Ishikawa (cell line): ENCODE measurements around the gene SLC7A4.

ENCODE experiments used
- CEBPB ChIP-seq: IDR thresholded peaks from 2 replicates; pipeline ENCODE4 v1.6.1; 2012
- EGR1 ChIP-seq: IDR thresholded peaks from 2 replicates; pipeline ENCODE4 v1.6.1; 2012
- EP300 ChIP-seq: IDR thresholded peaks from 2 replicates; pipeline ENCODE4 v1.6.1; 2012; ENCODE audit warnings: borderline replicate concordance
- RAD21 ChIP-seq: IDR thresholded peaks from 2 replicates; pipeline ENCODE4 v1.6.1; 2012; ENCODE audit warnings: low read depth
- TAF1 ChIP-seq: IDR thresholded peaks from 2 replicates; pipeline ENCODE4 v1.6.1; 2012; ENCODE audit warnings: low read depth, mild to moderate bottlenecking
- TCF12 ChIP-seq: IDR thresholded peaks from 2 replicates; pipeline ENCODE4 v1.6.1; 2012; ENCODE audit warnings: low read depth
- ZBTB7A ChIP-seq: IDR thresholded peaks from 2 replicates; pipeline ENCODE4 v1.6.1; 2012; ENCODE audit warnings: low read depth
- TF ChIP-seq, protein P1 (sequence below): IDR thresholded peaks from 2 replicates; pipeline ENCODE4 v1.6.1; 2012

DNA sequence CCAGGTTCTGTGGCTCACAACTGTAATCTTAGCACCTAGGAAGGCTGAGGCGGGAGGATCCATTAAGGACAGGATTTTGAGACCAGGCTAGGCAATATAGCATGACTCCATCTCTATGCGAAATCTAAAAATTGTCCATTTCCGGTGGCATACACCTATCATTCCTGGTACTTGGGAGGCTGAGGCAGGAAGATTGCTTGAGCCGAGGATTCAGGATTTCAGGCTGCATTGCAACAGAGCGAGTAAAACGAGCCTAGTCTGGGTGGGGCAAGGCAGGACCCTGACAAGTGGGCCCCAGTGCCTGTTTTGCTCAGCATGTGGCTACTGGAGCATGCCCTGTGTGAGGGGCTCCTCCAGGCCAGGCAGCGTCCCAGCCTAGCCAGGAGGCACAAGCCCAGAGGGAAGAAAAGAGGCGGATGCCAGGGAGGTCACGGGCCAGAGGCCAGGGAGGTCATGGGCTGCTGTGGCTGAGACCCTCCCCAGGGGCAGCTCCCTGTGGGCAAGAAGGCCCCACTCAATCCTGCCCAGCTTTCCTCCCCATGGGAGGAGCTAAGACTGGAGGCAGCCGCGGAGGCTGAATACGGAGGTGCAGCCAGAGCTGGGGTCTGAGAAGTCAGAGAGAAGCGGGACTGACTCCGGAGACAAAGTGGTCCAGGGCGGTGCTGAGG is 21.8 kb upstream of the SLC7A4 start:
- TF ChIP-seq RAD21 (no peak), EGR1 (no peak), EP300 (no peak), TAF1 (no peak), CEBPB (no peak), TCF12 (no peak), ZBTB7A (no peak)
- TF ChIP-seq, protein P1, sequence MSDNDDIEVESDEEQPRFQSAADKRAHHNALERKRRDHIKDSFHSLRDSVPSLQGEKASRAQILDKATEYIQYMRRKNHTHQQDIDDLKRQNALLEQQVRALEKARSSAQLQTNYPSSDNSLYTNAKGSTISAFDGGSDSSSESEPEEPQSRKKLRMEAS, result no peak
